NCI-H2196 (cell line): Measurements from ENCODE around the gene ODAD2.

Experiments used
- DNase-seq: peaks from one replicate; lab custom pipeline; 2025; ENCODE audit not compliant: unreplicated experiment; lab: John Stamatoyannopoulos, UW

Gene ODAD2

DNA sequence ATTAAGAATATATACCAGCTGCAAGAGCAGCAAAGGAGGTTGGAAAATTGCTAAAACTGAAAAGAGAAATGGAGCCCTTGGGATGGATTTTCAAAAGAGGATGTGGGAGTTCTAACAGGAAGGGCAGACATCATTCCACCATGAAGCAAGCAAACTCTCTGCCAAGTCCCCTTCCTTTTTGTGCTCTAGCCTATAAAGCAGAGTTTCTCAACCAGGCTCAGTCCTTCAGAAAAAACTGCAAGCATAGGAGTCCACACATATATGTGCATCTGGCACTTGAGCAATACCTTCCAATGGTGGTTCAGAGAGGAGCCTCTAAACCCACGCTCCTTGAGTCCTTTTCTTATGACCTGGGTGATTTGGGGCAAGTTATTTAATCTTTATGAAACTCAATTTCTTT, 154.7 kb downstream of the ODAD2 start:
- DNase-seq, result no peak

DNA sequence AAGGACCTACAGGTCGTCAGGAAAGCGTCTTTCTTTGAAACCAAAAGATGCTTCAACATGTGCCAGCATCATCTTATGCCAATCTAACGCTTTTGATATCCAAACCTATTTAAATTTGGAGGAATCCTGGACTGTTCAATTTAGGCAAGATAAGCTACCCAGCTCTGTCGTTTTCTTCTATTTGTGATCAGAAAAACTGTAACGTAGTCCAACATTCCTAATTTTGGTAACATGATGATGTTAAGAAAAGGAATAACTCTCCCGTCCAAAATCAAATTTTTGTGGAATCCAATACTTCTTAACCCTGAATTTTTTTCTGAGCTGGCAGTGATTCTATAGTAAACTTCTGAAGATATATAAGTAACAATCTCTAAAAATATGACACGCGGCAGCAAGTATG, 160.0 kb downstream of the ODAD2 start:
- DNase-seq, result no peak

DNA sequence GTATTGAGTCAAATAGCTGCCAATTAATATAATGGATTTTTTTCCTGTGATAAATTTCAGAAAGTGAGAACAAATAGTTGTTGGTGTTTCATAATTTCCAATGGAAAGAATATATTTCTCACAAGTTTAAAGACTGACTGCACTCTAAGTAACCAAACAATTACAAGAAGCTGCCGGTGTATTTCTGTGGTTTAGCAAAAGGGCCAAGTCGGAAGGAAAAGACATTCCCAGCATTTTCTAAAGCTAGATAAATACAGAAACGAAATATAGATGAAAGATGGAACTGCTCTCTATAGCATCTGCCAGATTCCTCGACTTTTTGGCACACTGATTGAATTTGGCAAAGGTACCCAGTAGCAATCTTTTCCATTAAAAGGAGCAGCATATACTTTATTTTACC, 160.5 kb downstream of the ODAD2 start:
- DNase-seq, result no peak

DNA sequence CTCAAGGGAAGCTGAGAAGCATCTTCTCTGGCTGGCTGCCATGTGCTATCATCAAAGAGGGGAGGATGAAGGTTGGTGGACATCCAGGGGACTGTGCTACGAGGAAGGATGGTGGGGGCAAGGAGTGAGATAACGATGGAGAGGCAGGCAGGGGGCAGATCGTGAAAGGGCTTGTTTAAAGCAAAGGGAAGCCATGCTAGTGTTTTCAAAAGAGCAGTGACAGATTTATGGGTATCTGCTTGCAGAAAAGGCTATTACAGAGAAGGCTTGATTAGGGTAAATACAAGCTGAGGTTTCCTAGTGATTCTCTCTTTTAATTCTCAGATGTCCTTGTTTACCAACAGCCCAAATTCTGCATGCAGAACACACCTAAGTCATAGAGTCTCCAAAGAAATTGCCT, 164.4 kb downstream of the ODAD2 start:
- no peak for DNase-seq

DNA sequence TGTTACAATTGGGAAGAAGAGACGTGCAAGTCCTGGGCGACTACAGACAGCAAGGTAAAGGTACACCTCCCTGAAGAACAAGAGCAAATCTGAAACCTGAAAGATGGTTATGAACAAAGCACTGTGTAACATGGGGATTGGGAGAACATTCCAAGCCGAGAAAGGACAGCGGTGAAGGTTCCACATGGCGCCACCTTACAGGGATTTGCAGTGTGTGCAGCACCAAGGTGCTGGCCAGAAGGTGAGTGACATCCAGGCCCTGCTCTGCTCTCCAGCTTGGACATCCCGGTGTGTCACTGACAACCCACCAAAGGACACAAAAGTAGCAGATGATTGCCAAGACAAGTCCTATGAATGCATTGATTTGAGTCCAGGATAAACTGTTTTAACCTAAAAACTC, 165.1 kb downstream of the ODAD2 start:
- DNase-seq, result no peak

DNA sequence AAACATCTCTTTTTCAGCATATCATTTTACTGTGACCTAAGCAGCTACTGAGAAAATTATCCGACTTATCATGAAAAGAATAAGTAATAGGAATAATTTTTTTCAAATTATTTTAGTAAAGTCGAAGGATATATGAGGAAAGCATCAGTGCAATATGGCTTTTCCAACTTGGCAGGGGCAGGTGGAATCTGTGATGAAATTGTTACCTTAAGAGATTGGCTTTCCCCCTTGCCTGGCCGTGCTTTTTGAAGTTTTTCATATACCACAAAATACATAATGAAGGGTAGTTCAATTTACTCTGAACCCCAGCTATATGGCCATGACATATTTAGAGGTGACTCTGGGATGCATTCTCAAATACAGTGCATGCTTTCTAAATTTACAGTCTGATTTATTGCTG, 166.1 kb downstream of the ODAD2 start:
- DNase-seq, result no peak

DNA sequence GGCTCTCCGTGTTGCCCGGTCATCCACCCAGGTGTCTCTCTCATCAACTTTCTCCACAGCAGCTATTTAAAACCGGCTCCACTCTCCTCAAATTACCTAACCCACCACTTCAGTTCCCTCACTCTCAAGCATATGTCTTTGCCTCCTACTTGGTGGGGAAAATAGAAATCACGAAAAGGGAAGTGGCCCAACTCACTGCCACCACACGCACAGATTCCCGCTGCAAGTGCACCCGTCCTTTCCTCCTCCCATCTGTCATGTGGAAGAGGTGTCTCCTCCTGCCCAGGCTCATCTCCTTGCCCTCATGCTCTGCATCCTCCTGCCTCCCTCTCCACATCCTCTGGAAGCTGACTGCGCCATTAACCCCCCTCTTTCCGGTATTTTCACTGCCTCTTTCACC, 172.5 kb downstream of the ODAD2 start:
- no peak for DNase-seq

DNA sequence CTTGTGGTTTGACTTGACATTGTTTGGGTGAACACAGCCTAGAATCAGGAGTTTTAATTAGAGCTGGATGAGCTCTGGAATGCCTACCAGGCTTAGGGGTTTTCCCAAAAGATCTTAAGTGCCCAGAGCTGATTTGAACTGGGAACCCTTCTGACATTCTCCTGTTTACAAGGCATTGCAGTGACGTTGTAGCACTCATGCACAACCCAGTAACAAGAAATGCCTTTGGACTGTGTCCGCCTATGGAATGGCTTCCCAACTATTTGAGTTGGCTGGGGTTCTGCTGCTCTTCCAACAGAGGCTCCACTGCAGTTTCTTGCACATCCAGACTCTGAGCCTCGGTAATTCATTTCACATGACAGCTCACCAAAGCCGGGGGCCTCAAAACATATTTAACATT, 176.6 kb downstream of the ODAD2 start:
- no peak for DNase-seq

DNA sequence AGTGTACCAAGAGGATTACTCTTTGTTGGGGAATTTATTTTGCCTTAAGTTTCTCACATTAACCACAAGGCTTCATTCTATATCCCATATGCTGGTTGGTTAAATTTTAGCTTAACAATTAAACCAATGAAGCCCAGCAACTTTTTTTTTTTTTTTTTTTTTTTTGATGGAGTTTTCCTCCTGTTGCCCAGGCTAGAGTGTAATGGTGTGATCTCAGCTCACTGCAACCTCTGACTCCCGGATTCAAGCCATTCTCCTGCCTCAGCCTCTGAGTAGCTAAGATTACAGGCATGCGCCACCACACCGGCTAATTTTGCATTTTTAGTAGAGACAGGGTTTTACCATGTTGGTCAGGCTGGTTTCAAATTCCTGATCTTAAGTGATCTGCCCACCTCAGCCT, 178.2 kb downstream of the ODAD2 start:
- DNase-seq, result no peak

DNA sequence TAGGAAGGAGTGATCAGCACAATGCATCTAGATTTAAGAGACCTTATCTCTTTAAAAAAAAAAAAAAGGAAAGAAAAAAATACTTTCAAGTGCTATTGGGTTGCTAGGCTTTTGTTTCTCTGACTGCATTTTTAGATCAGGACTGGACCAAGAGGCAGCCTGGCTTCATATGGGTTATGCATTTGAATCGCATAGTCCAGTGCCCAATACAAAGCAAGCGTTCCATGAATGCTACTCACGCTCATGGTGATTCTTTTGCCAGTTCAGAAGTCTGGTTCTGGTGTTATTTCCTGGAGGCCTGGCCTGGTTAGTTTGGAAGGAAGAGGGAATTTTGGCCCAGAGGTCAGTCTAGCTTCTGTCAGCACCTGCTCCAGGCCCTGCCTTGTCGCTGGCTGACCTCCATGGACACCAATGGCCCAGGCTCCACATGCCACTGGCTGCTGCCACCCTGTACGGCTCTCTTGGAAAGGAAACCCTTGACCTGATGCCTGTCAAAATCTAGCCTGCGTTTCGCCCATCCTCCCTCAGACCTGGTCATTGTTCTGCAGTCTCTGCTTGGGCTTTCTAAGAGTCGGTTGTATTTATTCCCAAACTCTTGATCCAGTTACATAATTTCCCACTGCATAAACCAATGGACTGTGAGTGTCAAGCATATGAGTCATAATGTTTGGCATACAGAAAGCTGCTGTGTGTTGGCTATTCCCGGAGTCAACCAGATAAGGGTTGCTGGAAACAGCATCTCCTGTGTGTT, 178.9 kb downstream of the ODAD2 start:
- DNase-seq, result peak; percentile 49

DNA sequence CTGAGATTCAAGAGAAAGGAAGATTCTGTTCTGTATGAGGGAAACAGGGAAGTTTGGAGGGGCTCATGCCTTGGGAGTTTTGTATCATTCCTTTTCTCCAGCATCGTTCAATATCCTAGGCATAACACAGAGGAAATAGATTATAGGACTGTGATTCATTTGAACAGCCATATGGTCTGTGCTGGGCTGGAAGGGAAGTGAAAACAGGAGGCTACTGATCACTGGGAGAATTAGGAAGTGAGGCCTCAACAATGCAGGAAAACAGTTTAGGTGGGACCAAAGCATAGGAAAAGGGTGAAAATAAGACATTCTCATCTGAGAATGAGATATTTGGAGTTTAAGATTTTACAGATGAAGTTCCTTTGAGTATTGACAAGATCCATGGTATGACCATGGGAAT, 182.6 kb downstream of the ODAD2 start:
- no peak for DNase-seq

DNA sequence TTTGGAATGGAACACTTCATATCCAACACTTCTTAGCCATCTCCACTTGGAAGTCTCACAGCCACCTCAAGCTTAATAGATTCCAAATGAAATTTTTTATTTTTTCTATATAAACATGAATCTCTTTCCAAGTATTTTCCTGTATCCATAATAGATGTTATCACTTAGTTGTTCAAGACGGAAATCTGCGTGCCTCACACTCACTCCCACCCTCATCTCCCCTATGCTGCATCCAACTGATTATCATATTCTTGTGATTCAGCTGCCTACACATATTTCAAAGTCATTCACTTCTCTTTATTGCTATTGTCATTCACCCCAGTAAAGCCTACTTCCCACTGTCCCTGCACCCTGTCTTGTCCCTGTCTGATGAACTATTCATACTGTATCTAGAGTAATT, 183.0 kb downstream of the ODAD2 start:
- no peak for DNase-seq

DNA sequence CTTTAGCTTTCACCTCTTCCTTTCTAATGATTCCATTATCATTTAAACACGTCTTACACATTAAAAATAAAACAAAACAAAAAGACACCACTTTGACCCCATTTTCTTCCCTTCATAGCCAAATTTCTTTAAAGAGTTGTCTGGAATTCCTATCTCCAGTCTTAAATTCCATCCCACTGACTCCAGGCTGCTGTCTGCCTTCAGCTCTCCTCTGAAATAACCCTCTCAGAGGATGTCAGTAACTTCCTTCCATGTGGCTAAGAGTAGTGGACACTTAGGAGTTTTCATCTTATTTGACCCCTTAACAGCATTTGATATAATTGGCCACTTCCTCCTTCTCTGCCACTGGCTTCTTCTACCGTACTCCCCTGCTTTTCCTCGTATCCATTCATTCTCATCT, 183.6 kb downstream of the ODAD2 start:
- no peak for DNase-seq

DNA sequence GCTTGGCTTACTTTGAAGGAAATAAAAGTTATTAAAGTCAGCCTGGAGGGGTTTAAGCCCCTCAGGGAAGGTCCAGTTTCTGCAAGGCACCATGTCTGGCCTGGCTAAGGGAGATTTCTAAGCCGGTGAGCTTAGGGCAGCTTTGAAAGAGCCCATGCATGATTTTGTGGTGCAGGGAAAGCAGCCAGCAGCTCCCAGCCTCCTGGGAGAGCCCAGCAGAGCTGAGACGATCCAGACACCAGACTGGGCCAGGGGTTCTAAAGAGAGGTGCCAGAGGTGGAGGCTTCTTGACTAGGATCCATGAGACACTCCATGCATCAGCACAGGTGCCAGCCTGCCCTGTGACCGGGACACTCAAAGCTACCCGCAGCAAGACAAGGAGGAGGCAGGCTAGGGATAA, 193.7 kb downstream of the ODAD2 start:
- DNase-seq, result no peak

DNA sequence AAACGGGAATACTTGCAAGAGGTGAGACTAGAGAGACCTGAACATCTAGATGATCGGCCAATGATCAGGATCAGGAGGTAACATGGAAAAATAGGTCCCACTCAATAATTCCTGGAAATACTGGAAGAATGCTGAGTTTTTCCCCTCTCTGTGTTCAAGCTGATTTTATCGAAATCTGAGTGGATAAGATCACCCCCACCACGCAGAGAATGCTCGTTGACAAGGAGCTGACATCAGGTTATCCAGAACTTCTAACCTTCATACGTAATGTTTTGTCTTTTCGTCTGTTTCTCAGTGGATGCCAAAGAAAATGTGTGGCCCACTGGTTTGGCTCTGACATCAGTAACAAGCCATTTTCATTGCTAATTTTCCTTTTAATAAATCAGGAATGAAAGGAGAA, 194.7 kb downstream of the ODAD2 start:
- no peak for DNase-seq

DNA sequence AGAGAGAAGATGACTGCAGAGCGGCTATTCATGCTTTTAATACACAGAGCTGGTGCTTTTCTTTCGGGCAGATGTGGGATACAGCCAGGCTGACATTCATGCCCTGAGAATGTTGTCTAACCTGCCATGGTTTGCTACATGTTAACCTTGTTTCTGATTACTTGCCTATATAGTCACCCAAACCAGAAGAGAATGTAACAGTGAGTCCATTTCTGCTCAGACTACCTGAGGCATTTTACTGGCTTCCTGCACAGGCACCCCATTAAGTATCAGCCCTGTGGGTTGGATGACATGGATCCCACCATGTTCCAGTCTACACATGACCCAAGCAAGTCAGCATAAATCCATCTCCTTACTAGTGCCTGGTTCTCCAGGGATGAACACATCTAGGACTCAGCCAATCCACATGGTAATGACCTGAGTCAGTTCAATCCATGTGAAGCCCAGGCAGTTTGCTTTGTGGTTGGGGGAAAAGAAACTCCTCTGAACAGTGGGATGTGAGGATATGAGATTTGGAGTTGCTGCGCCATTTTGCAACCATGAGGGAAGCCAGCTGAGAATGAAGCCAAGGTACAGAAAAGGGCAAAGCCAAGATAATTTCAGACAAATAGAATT, 197.6 kb downstream of the ODAD2 start:
- no peak for DNase-seq

DNA sequence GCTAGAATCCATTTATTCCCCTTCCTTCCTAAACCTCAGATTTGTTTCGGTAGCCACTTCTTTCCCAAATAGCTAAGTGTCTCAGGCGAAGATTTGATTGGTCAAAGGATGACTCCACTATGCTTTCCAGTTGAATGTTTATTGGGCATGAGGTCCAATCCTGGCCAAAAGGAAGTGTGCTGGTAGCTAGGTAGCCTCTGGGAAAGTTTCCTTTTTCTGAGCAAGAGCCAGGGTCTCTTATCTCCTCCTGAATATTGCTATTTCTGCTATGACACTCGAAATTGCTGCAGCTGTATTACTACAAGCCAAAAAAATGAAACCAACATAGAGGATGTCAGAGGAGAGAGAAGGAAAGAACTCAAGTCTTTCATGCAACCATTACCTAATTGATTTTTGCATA, 199.8 kb downstream of the ODAD2 start:
- DNase-seq, result no peak

DNA sequence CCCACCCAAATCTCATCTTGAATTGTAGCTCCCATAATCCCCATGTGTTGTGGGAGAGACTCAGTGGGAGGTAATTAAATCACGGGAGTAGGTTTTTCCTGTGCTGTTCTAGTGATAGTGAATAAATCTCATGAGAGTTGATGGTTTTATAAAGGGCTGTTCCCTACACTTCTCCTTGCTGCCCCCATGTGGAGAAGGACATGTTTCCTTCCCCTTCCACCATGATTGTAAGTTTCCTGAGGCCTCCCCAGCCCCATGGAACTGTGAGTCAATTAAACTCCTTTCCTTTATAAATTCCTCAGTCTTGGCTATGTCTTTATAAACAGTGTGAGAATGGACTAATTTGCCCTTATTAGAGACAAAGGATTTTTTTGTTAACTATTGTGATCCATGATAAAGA, 204.7 kb downstream of the ODAD2 start:
- no peak for DNase-seq

DNA sequence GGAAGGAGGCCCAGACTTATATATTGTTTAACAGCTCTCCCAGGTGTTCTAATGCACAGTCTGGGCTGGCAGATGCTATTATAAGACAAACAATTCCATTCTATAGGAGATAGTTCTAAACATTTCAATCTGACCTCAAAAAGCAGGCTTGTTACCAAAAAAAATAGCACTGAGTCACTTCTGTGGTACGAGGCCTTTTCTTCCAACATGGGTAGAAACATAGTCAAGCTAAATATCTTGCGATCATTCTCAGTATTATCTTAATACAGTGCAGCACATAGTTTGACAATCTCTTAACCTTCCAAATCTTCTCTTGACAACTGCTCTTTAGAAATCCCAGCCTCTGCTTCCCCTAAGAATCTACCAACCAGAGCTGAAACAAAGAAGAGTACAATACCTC, 206.7 kb downstream of the ODAD2 start:
- DNase-seq, result no peak

DNA sequence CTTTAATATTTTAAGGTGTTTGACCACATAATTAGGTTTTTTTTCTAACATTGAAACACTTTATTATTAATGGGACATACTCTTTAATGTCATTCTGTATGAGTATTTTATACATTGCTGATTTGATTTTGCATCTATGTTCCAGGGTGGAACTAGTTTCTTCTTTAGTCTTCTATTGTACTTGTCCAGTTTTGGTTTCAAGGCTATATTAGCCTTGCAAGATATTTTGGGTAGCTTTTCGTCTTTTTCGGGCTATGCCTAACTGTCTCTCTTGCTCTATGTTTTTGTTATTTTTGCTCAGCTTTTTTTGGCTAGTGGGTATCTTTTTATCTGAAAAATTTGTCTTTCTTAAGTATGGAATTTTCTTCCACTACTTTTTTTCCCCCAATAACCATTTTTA, 214.6 kb downstream of the ODAD2 start:
- DNase-seq, result no peak

DNA sequence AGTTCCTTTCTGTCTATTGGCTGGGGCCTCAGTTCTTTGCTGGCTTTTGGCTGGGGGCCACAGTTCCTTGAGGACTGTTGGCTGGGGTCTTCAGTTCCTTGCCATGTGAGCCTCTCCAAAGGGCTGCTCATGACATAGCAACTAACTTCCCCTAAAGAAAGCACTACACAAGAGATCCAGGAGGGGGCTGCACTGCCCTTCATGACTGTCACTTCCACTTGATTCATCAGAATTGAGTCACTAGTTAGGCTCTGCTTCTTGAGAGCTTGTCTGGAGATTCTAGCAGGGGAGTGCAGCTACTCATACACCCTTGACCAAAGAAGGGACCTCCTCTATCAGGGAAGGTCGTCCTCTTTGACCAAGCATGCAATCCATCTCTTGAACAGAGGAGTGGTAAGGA, 215.2 kb downstream of the ODAD2 start:
- no peak for DNase-seq

DNA sequence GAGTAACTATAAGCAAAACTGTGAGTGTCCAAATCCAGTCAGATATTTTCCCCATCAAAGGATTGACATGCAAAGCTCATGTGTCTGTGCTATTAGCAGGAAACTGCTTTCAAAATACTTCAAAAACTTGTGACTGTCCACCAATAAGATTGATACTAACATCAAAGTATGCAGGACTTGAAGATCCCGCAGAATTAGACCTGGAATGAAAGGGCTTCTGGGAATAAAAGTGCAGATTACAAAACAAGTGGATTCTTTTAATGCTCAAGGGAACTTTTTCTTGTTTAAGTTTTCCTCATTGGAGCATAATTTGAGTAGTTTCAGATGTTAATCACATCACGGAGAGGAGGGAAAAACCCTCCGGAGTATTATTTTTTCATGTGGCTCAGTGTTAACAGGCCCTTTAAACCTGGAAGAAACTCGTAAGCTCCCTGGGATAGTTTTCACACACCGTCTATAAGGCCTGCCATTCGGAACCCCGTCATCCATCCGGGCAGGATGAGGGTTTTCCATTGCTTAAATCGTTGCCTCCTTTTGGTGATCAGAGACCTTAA, 219.3 kb downstream of the ODAD2 start:
- DNase-seq, result no peak

DNA sequence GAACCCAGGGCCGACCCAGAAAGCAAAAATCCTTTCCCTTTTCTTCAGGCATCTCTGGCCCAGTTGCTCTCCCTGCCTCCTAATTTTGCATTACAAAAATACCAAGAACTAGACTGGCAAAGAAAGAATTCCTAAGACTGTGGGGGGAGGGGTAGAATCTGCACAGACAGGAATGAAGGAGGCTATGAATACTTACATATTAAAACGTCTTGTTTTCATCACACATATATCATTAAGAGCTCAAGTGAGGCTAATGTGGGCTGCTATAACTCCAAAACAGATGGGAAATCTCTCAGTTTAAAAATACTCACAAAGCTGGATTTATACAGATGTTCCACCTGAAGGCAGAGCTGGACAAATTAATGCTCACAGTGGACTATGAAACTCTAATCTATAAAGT, 224.0 kb downstream of the ODAD2 start:
- DNase-seq, result no peak
